GM21576 (cell line): ENCODE data around the gene PIK3C2G.

ENCODE experiments used
- ATAC-seq: cut with Tn5 transposase; IDR thresholded peaks from one replicate; pipeline ENCODE4 v1.9.1; 2021; ENCODE audit warnings: mild to moderate bottlenecking, moderate library complexity; ENCODE audit not compliant: unreplicated experiment

The PIK3C2G gene

DNA sequence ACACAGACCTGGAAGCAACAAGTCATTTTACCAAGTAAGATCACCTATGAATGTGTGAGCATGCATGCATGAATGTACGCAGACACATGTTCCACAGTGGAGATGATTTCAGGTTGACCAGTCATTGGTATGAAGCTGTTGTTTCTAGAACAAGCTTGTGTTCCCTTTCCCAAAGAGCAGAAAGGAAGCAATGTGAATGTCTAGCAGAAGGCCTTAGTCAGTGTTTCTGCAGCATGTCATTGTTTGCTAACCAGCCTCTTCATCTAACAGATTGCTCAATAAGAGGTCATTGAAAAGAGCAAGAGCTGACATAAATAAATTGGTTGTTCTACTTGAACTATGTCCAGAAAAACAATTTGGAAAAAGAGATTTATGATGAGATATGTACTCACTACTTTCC lies 285.1 kb downstream of the PIK3C2G start:
- no peak for ATAC-seq

DNA sequence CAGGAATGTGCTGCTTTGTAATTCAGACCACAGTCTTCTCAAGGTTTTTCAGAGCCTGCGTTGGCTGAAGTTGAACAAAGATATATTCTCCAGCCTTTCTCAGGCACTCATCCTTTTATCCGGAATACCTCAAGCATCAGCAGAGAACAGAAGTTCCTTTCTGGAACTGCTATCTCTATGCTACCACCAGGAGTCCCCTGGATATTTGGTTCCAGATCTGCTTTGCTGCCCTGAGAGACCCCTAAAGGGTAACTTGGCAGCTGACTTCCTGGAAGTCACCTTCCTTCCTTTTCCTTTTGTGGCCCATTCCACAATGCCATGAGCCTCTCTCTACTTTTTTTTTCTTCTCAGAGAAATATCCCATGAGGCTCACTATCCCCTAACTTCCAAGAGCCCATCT lies 288.3 kb downstream of the PIK3C2G start:
- no peak for ATAC-seq

DNA sequence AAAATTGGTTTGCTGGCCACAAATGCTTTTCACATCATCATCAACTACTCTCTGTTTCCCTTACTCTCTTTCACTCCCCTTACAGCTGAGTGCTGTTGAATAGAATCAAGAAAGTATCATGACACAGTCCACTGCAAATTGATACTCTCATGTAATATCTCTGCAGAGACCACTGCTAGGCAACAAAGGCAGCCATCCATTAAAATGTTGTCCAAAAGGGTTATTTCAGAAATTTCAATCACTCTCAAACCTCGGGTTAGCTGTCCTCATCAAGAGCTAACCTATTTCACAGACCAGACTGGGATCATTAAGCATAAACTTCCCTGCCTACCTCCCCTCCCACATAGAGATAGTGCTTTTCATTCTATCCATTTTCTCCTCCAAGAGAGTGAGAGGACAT lies 289.8 kb downstream of the PIK3C2G start:
- no peak for ATAC-seq

DNA sequence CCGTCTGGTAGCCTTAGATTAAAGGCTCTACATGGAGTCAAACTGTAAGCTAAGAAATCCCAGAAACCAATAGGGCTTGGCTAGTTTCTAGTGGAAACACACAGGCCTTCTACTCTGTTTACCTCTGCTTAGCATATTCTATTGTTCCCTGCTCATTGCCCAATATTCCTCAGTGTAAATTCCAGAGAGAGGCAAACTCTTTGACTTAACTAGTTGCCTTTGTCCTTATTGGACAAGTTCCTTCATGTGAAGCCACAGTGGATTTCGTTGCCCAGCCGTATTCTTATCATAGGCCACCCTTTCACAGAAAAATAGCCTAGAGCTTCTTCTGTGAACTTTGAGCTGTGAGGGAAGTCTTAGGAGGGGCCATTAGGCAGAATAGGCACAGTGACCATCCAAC lies 290.4 kb downstream of the PIK3C2G start:
- no peak for ATAC-seq

DNA sequence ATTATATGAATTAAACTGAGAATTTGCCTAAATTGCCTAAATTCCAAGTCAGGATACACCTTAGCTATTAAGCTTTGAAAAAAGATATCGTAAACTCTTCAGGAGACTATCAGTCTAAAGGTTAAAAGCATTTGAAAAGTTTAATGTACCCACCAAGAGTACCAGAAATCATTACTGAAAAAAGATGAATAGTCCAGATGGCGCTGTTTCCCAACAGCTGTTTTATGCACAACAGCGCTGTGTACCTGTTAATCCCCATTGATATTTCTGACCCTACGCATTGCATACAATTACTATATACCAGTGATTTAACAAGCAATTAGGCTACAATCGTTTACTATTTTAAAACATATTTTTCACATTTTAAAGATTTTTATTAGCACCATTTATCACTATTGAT lies 291.5 kb downstream of the PIK3C2G start:
- ATAC-seq: no peak

DNA sequence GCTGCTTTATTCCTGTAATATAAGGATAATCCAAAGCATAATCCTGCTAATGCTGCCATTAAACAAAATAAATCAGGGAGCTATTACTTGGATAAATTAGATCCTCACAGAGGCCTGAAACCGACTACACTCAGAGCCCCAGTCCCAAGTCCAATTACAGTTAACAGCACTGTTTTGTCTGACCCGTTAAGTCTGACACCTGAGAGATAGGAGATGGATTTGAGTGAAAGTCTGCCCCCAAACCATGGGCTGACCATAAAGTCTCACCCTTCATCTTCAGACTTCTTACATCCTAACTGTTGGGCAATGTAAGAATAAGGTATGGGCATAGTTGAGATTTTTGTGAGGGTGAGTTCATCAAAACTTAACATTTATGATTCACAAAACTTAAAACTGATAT lies 294.8 kb downstream of the PIK3C2G start:
- ATAC-seq: no peak

DNA sequence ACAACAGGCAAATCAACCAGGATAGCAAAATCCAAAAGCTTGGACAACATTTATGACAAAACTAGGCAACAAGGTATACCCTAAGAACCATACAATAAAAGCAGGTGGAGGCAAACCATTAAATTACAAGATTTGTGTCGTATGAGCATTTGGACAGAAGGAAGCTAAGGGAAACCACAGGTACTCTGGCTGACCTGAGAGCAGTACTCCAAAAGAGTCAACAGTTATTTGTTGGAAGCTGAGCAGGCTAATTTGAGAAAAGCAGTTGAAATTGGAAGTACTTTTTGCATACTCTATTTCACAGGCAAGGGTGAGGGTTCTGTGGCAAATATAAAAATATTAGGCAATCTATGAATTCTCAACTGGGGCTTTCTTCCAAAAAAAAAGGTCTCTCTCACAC lies 297.9 kb downstream of the PIK3C2G start:
- no peak for ATAC-seq

DNA sequence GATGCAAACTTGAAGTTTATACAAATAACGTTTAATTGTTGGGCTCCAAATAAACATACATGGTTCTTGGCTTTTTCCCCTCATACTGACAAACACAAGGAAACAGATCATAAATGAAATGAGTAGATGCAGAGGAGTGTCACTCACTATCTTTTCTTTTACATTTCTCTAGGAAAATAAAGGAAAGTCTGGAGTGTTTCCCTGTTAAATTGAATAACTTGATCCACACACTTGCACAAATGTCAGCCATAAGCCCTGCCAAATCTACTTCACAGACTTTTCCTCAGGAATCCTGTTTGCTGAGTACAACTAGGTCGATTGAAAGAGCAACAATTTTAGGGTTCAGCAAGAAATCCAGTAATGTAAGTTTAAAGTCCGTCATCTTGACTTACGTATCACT lies 301.2 kb downstream of the PIK3C2G start:
- ATAC-seq: no peak

DNA sequence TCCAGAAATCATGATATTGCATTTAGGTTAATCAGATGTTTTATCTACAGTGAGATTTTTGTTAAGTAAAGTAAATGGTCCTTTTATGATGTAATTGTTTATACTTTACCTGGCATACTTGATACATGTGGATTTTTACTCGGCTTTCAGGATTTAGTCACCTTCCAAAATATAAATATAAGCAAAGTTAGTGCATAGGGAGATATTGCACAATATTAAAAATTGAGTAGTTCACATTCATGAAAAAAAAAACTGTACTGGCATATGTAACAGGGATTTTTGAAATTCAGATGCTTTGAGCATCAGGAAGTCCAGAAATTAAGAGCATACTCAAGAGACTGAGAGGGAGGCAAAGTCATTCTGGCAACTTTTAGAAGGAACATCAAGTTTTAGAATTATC lies 303.0 kb downstream of the PIK3C2G start:
- no peak for ATAC-seq

DNA sequence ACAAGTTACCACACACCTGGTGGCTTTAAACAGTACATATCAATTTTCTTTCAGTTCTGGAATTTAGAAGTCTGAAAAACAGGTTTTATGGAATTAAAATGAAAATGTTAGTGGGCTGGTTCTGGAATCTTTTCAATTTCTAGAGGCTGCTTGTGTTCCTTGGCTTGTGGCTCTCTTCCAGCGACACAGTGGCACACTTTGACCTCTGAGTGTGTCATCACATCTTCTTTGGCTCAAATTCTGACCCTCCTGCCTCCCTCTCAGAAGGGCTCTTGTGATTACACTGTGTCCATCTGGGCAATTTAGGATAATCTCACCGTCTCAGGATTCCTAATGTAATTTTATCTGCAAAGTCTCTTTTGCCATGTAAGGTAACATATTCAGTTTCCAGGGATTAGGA lies 306.5 kb downstream of the PIK3C2G start:
- ATAC-seq: no peak

DNA sequence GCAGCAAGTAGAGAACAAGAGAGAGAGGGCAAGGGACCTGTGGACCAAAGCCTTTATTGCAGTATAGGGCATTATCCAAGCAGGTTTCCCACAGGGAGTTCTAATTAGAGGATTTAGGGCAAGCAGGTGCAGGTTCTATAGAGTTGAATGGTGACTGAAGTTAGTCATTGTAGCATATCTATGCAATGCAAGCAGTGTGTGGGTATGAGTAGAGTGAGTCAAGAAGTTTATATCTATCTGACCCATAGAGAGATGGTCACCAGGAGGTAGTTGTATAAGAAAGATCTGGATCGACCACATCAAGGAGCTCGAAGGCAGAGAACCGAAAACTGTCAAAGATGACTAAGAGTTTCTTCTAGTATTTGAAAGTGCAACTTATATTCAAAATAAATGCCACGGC lies 309.2 kb downstream of the PIK3C2G start:
- no peak for ATAC-seq

DNA sequence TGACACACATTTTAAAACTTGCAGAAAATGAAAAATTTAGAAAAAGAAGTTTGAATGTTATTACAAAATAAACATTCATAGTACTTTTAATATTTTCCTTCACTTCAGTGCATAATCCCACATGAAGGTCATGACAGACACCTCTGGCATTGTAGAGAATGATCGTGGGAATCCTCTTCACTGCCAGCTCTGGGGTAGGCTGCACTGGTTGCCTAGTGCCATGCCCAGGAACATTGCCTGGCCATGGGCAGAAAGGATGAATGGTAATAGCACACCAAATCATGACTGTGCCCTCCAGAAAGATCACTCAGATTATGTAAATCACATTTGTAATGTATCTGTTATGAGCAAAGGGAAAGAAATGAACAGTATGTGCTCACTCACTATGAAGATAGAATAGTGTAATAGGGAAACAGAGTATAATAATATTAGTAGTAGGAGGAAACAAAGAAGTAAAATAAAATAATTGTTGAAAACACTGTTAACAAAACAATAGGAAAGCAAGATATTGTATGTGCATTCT lies 314.8 kb downstream of the PIK3C2G start:
- no peak for ATAC-seq

DNA sequence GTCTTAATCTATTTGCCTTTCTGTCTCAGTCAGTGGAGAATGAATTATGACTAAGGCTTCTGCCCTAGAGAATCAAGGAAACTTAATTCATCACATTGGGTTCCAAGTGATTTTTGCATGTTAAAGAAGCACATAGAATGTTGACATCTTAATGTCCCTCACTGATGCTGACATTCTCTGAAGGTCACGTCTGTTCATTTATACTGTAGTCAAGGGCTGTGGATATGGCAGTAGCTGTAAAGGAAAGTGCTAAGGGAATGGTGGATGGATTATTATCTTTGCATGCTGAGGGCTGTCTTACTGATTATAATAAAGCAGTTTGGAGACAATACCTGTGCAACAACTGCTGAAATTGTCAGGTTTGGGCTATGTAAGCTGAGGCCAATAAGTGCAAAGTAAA lies 315.3 kb downstream of the PIK3C2G start:
- no peak for ATAC-seq

DNA sequence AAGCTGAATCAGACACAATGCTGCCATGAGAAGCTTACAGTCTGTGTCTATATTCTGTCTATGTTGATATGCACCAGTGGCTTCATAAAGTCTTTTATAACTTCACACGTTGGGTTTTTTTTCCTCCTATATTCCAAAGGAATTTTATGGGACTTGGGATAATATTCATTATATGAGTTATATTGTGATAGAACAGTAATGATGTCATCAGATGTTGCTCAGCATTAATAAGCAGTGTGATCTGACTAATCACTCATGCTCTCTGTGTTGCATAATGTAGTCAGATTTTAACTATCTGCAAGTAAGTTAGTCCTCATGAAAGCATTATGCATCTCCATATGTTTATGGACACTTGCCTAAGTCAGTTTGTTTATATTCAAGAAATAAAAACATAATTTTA lies 316.9 kb downstream of the PIK3C2G start:
- no peak for ATAC-seq

DNA sequence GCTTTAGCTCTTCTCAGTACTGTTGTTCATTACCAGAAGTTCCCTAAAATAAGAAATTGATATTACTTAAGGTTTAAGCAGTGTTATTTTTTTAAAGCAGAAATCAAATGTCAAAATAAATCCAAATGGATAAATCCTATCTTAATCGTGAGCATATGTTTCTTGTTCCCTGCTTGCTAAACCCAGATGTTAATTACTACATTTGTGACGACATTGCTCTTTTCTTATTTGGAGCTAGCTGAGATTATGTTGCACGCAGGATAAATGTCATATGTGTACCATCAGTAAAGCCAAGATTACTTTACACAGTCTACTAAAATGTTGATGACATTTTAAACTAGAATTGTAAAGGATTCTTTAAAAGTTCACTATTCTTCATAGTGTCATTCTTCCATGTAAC lies 319.0 kb downstream of the PIK3C2G start:
- ATAC-seq: no peak

DNA sequence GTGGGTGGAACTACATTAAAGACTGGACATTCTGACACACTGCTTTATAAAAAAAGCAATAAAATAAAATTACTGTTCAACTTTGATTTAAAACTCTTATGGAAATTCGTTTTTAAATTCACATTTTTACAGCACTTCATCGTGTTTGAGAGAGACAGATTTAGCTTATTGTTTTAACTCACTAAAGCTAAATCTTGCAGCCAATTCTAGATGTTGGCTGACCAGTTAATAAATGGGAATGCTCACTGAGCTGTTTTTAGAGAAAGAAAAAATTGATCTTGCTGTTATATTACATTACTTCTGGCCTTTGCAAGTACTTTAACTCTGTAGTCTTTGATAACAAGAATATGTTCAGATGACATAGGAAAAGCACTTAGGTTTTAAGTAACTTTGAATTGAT lies 319.4 kb downstream of the PIK3C2G start:
- no peak for ATAC-seq

DNA sequence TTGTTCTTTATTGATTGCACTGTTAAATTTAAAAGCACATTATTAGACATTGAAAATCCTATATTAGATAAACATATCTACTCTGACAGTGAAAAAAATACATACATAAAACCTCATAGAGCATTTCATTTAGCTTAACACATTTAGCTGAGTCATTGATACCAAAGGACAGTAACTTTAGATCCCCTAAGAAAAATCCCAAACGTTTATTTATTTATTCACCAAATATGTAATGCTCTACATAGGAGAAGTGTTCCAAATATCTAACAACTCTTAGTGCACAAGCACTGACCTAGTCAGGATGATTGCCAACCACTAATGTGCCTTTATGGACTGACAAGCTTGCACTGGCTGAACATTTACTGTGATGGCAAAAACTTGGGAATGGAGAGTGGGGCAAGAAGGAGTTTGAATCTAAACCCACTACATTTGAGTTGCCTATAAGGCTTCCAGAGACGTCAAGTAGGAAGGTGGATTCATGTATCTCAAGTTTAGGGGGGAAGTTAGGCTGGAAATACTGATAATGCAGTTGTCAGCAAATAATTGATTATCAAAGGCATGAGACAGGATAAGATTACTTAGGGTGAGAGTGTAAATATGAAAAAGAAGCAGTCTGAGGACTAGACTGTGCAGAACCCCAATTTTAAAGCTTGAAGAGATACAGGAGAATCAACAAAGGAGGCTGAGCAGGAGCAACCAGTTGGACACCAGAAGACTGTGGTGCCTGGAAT lies 320.1 kb downstream of the PIK3C2G start:
- no peak for ATAC-seq

DNA sequence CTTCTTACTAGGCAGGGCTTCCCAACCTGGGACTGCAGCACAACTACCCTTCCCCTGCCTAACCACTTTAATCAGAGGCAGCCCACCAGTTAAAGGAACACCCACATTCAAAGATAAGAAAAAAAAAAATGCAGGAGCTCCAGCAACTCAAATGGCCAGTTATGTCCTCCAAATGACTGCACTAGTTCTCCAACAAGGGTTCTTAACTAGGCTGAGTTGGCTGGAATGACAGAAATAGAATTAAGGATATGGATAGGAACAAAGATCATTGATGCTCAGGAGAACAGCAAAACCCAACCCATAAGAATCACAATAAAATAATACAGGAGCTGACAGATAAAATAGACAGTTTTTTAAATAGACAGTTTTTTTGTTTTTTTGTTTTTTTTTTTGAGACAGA lies 322.3 kb downstream of the PIK3C2G start:
- no peak for ATAC-seq

DNA sequence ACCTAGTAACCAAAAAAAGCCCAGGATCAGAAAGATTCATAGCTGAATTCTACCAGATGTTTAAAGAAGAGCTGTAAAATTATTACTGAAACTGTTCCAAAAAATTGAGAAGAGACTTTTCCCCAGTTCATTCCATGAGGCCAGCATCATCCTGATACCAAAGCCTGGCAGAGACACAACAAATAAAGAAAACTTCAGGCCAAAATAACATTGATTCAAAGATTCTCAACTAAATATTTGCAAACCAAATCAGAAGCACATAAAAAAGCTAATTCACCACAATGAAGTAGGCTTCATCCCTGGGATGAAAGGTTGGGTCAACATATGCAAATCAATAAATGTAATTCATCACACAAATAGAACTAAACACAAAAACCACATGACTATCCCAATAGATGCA lies 325.3 kb downstream of the PIK3C2G start:
- no peak for ATAC-seq

DNA sequence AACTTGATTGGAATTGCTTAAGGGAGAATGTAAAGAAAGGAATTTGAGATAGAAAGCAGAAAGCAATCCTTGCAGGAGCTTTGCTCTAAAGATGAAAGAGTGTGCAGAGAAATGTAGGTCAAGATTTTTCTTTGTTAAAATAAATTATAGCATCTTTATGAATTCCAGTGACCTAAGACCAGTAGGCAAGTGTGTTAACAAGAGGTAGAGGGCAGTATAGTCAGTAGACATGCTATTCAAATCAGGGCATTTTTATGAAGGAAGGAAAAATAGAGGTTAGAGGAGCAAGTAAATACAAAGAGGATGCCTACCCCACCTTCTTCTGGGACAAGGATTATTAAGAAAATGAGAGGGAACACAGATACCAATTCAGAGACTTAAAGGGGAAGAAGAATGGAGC lies 328.0 kb downstream of the PIK3C2G start:
- no peak for ATAC-seq

DNA sequence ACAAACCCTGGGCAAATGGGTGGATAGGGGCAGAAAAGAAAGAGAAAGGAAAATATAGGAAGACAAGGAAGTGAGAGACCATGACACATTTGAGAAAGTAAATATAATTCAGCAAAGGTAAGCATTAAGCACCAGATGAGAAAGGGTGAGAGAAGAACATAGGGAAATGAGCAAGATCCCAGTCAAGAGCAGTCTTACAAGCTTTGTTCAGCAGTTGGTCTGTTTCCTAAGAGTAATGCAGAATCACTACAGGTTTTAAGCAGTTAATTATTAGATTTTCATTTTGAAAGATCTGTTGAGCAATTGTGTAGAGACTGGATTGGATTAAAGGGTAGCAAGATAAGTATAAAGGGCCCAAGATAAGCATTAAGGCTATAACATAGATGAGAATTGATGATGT lies 330.2 kb downstream of the PIK3C2G start:
- ATAC-seq: no peak

DNA sequence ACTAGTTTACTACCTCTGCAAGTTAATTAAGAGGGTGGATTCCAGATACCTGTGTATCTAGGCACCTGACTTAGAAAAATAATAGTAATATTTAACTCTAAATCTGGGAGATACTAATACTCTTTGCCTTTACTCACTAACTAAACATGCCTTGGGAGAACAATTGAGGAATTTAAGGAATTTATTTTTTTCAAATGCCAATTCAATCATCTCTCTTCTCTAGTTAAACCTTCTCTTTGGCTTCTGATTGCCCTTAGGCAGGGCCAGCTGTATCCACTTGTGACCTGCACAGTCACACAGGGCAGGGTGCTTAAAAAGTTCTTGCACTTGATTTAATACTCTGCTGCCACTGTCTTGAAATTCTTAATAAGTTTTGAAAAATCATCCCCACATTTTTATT lies 334.1 kb downstream of the PIK3C2G start:
- ATAC-seq: no peak

DNA sequence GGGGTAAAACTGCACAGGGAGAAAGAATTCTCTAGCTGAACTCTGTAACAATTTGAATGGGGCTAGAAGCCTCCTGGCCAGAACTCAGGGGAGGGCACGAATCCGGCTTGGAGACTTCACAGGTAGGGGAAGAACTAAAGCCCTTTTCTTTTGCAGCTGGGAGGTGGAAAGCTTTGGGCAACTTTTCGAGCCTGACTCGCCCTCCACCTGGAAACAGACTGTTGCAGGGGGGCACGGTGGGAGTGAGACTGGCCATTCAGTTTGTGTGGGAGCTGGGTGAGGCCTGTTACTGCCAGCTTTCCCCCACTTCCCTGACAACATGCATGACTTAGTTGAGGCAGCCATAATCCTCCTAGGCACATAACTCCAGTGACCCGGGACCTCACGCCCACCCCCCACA lies 340.6 kb downstream of the PIK3C2G start:
- no peak for ATAC-seq
